Common myeloid progenitor, CD34-positive (primary cell): Measurements from ENCODE around the gene SMYD4.

Source experiments
- CTCF ChIA-PET: fragments of 350-600 bp; sonication (Branson Sonifier 250); formaldehyde crosslinking; loops from one replicate; lab custom pipeline; 2021; ENCODE audit warnings: antibody characterized with exemption; lab: Charles Lee
- POLR2A ChIA-PET: fragments of 350-600 bp; sonication (Branson Sonifier 250); formaldehyde crosslinking; loops from one replicate; lab custom pipeline; 2021; ENCODE audit warnings: antibody characterized with exemption; lab: Charles Lee
- DNase-seq, 3 donors: peaks; one replicate each; pipeline versions ENCODE4 v3.0.0 to v3.0.0-alpha.2; 2013
- H3K27ac ChIP-seq, 2 experiments: 1 replicate in 1 of 2; 2 replicates in 1 of 2; pipeline ENCODE4 v1.7.0; 2013; ENCODE audit warnings: inconsistent platforms in 2 of 2, low read length in 2 of 2, mild to moderate bottlenecking in 2 of 2, low read depth in 1 of 2, moderate library complexity in 1 of 2; ENCODE audit not compliant: severe bottlenecking in 2 of 2, insufficient read depth in 1 of 2, poor library complexity in 1 of 2
- H3K27me3 ChIP-seq, 5 experiments: replicated peaks in 2 of 5; 1 replicate in 3 of 5; 2 replicates in 2 of 5; pipeline versions ENCODE4 v1.6.1 to v1.7.0; 2013; ENCODE audit warnings: low read length in 4 of 5, mild to moderate bottlenecking in 2 of 5, moderate library complexity in 2 of 5, inconsistent platforms in 1 of 5; ENCODE audit not compliant: insufficient read depth in 5 of 5, control insufficient read depth in 4 of 5
- H3K36me3 ChIP-seq, 4 experiments: 1 replicate in 2 of 4; 2 replicates in 2 of 4; pipeline versions ENCODE4 v1.6.1 to v1.7.0; 2013; ENCODE audit warnings: low read length in 3 of 4, control low read depth in 1 of 4, mild to moderate bottlenecking in 1 of 4; ENCODE audit not compliant: control insufficient read depth in 4 of 4, insufficient read depth in 4 of 4
- H3K4me1 ChIP-seq, 4 experiments: 1 replicate in 3 of 4; 2 replicates in 1 of 4; pipeline versions ENCODE4 v1.6.1 to v1.7.1; 2013; ENCODE audit warnings: low read length in 3 of 4, mild to moderate bottlenecking in 3 of 4, control low read depth in 1 of 4, inconsistent platforms in 1 of 4, moderate library complexity in 1 of 4; ENCODE audit not compliant: control insufficient read depth in 4 of 4, insufficient read depth in 4 of 4; ENCODE audit errors: control extremely low read depth in 1 of 4
- H3K4me3 ChIP-seq, 7 experiments: 1 replicate in 4 of 7; 2 replicates in 3 of 7; pipeline versions ENCODE4 v1.5.1 to v1.7.0; 2013; ENCODE audit warnings: mild to moderate bottlenecking in 7 of 7, low read length in 6 of 7, moderate library complexity in 6 of 7, inconsistent platforms in 2 of 7, low read depth in 2 of 7, control low read depth in 1 of 7; ENCODE audit not compliant: insufficient read depth in 4 of 7, control insufficient read depth in 1 of 7; ENCODE audit errors: extremely low read depth in 1 of 7
- H3K9me3 ChIP-seq, 5 experiments: 1 replicate in 4 of 5; 2 replicates in 1 of 5; pipeline versions ENCODE4 v1.6.1 to v1.7.1; 2013; ENCODE audit warnings: low read length in 4 of 5, mild to moderate bottlenecking in 2 of 5, inconsistent platforms in 1 of 5, low read depth in 1 of 5, moderate library complexity in 1 of 5; ENCODE audit not compliant: control insufficient read depth in 4 of 5, insufficient read depth in 2 of 5; ENCODE audit errors: control extremely low read depth in 1 of 5
- WGBS: methylation state at CpG from one replicate; pipeline ENCODE4 v1.1.5; 2013; ENCODE audit not compliant: insufficient coverage; 5-methylcytosine and 5-hydroxymethylcytosine counted together

Gene SMYD4

GRCh38 chr17:1754430-1755112, 75.1 kb downstream of the SMYD4 start:
- no peaks in the 10 kb centered on the region for H3K27me3 ChIP-seq
- H3K4me1 ChIP-seq = peaks cover 0 to 23% (median 19%) of the 10 kb centered on the region in 4 experiments
- H3K36me3 ChIP-seq = no peaks in the 10 kb centered on the region
- H3K27ac ChIP-seq = no peak overlapping the region
- H3K4me3 ChIP-seq = no peak overlapping the region
- 87% methylated on average over 14 of the region's 25 CpGs for WGBS
- POLR2A ChIA-PET = interaction anchor here (0.6 to 1.0 kb wide), 3 partner anchors 8 to 108 kb away, joined by 3 read pairs; no protein-coding TSS in a partner anchor
- DNase-seq = no peak
- H3K9me3 ChIP-seq = no peaks in the 10 kb centered on the region
- CTCF ChIA-PET = interaction anchor here (0.7 to 6.7 kb wide), 10 partner anchors 10 to 45 kb away, joined by 3 to 41 read pairs (median 4); no protein-coding TSS in a partner anchor

GRCh38 chr17:1753767-1754429, 75.8 kb downstream of the SMYD4 start:
- Histone ChIP-seq H3K9me3 (no peaks in the 10 kb centered on the region), H3K27me3 (no peaks in the 10 kb centered on the region), H3K36me3 (no peaks in the 10 kb centered on the region), H3K4me3 (no peak overlapping the region), H3K27ac (no peak overlapping the region), H3K4me1 (peaks cover 0 to 23% (median 17%) of the 10 kb centered on the region in 4 experiments)
- CTCF ChIA-PET = interaction anchor here (0.7 to 6.7 kb wide), 11 partner anchors 8 to 45 kb away, joined by 3 to 41 read pairs (median 4); partner anchors contain the start of gene SERPINF1
- 90% methylated on average over 15 of the region's 23 CpGs for WGBS
- POLR2A ChIA-PET = interaction anchor here (0.7 to 1.0 kb wide), 2 partner anchors 9 to 10 kb away, joined by 3 read pairs; no protein-coding TSS in a partner anchor
- no peak for DNase-seq

GRCh38 chr17:1752425-1753262, 77.1 kb downstream of the SMYD4 start:
- DNase-seq = peak; percentile 35 to 77 (median 67)
- H3K27ac ChIP-seq = no peak overlapping the region
- peak overlapping the region in 5 of 7 experiments; percentile 23 to 67 (median 31) for H3K4me3 ChIP-seq
- H3K27me3 ChIP-seq = no peaks in the 10 kb centered on the region
- no peaks in the 10 kb centered on the region for H3K9me3 ChIP-seq
- CTCF ChIA-PET = interaction anchor here (1.0 to 6.7 kb wide), 11 partner anchors 9 to 88 kb away, joined by 3 to 41 read pairs (median 5); partner anchors contain the start of gene SERPINF1
- H3K36me3 ChIP-seq = no peaks in the 10 kb centered on the region
- peaks cover 0 to 23% (median 13%) of the 10 kb centered on the region in 4 experiments for H3K4me1 ChIP-seq
- POLR2A ChIA-PET = interaction anchor here (0.7 to 1.2 kb wide), 3 partner anchors 10 to 83 kb away, joined by 3 read pairs; partner anchors contain the start of gene PRPF8
- WGBS = 13% methylated on average over 10 of the region's 18 CpGs

GRCh38 chr17:1750628-1751027, 79.1 kb downstream of the SMYD4 start:
- Histone ChIP-seq H3K36me3 (no peaks in the 10 kb centered on the region), H3K27me3 (no peaks in the 10 kb centered on the region), H3K27ac (no peak overlapping the region), H3K9me3 (no peaks in the 10 kb centered on the region), H3K4me1 (peaks cover 0 to 23% (median 13%) of the 10 kb centered on the region in 4 experiments), H3K4me3 (no peak overlapping the region)
- ChIA-PET CTCF (interaction anchor here (0.6 to 6.7 kb wide), 4 partner anchors 19 to 66 kb away, joined by 3 to 41 read pairs (median 4); no protein-coding TSS in a partner anchor), POLR2A (no interaction called here)
- 89% methylated on average over 8 of the region's 9 CpGs for WGBS
- DNase-seq = no peak

- Histone ChIP-seq H3K4me1 (peaks cover 0 to 6% (median under 1%) of the 10 kb centered on the region in 4 experiments), H3K27me3 (no peaks in the 10 kb centered on the region), H3K36me3 (no peaks in the 10 kb centered on the region), H3K9me3 (no peaks in the 10 kb centered on the region), H3K27ac (no peak overlapping the region), H3K4me3 (no peak overlapping the region)
- WGBS = 95% methylated on average over 19 of the region's 22 CpGs
- ChIA-PET CTCF (interaction anchor here (1.0 kb wide), 1 partner anchor 16 kb away, joined by 3 read pairs; no protein-coding TSS in a partner anchor), POLR2A (no interaction called here)
- no peak for DNase-seq
Observed at GRCh38 chr17:1746975-1747543, 82.6 kb downstream of the SMYD4 start.

GRCh38 chr17:1745513-1746020, 84.1 kb downstream of the SMYD4 start:
- Histone ChIP-seq H3K27ac (no peak overlapping the region), H3K4me3 (no peak overlapping the region), H3K27me3 (no peaks in the 10 kb centered on the region), H3K9me3 (no peaks in the 10 kb centered on the region), H3K36me3 (no peaks in the 10 kb centered on the region), H3K4me1 (no peaks in the 10 kb centered on the region)
- ChIA-PET POLR2A (no interaction called here), CTCF (no interaction called here)
- WGBS = 97% methylated on average over 10 of the region's 12 CpGs
- DNase-seq = no peak
